ENCODE data around the gene USP44.

- no peak for TF ChIP-seq ZNF12 (CRISPR knock-in tag; IDR thresholded peaks at IDR 0.05)
- no peak for TF ChIP-seq TARDBP (CRISPR knock-in tag; IDR thresholded peaks at IDR 0.05)
- no peak for TF ChIP-seq ZNF83 (CRISPR knock-in tag; IDR thresholded peaks at IDR 0.05; ENCODE audit: borderline replicate concordance)
- no peak for TF ChIP-seq KDM4B (CRISPR knock-in tag; IDR thresholded peaks at IDR 0.05)
- TF ChIP-seq CBX5 (CRISPR knock-in tag; IDR thresholded peaks at IDR 0.05; ENCODE audit: borderline replicate concordance): no peak
- TF ChIP-seq SMAD1 (CRISPR knock-in tag; IDR thresholded peaks at IDR 0.05; ENCODE audit: borderline replicate concordance, low read depth): no peak
- no peak for TF ChIP-seq EP300 (IDR thresholded peaks at IDR 0.05; ENCODE audit: low read depth in 2 of 2, low read length in 2 of 2)
- TF ChIP-seq EP300 (CRISPR knock-in tag; IDR thresholded peaks at IDR 0.05; ENCODE audit: borderline replicate concordance): no peak
- no peak for TF ChIP-seq ONECUT2 (CRISPR knock-in tag; IDR thresholded peaks at IDR 0.05)
- no peak for TF ChIP-seq MYPOP (CRISPR knock-in tag; IDR thresholded peaks at IDR 0.05)
- no peak for TF ChIP-seq ZHX1 (CRISPR knock-in tag; IDR thresholded peaks at IDR 0.05; ENCODE audit: low read depth)
- no peak for TF ChIP-seq ZNF274 (CRISPR knock-in tag; IDR thresholded peaks at IDR 0.05)
- no peak for TF ChIP-seq YY1 (IDR thresholded peaks at IDR 0.05; ENCODE audit: insufficient read depth, insufficient replicate concordance, low read depth, low read length)
- TF ChIP-seq BORCS8-MEF2B (CRISPR knock-in tag; IDR thresholded peaks at IDR 0.05): no peak
- no peak for TF ChIP-seq ATF2 (CRISPR knock-in tag; IDR thresholded peaks at IDR 0.05)
These were observed 81.0 kb downstream of the USP44 start for GRCh38 chr12:95470300-95470699.

All from HepG2 (cell line).